ENCODE measurements around the gene SETD4. TPM values are rescaled to one million over a fixed set of nuclear protein-coding genes. Genes with fewer than 3 reads are reported as not detected.

SETD4 gene
- total and polyA plus RNA-seq, 2 donors (not counting 1 experiment from before 2014, with no cell fraction given) = 15.1 to 48.5 TPM

DNA sequence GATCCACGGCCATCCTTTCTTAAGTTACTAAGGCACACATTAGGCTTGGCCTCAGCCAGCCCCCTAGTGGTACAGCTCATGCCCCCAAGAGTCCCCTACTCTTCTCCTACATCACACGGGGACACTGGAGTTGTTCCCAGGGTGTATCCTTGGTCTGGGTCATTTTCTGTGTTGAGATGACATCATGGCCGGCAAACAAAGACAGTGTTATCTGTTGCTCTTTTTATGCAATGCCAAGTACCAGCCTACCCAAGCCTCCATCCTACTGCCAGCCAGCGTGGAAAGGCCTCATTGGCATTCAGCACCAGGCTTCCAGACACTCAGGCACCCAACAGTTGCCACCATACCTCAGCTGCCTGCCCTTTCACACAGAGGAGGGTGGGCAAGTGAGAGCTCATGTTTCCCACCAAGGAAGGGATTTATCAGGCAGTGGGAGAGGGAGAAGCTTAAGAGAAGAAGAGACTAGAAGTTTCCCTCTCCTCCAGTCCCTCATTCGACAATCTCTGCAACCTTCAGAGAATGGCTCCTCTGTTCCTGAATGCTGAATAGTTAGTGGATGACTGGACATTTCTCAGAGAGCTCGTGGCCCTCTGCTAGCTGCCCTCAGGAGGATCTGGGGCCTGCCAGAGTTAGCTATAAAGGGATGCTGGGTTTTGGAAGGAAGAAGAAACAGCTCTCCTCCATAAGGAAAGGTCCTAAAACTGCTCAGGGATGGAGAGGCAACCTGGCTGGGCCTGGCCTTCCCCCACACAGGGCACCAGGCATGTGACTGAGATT lies 27.2 kb upstream of the SETD4 start:
- CTCF ChIA-PET = interaction anchor here (0.9 to 2.3 kb wide), 2 partner anchors 11 to 25 kb away, joined by 3 to 10 read pairs; no protein-coding TSS in a partner anchor

DNA sequence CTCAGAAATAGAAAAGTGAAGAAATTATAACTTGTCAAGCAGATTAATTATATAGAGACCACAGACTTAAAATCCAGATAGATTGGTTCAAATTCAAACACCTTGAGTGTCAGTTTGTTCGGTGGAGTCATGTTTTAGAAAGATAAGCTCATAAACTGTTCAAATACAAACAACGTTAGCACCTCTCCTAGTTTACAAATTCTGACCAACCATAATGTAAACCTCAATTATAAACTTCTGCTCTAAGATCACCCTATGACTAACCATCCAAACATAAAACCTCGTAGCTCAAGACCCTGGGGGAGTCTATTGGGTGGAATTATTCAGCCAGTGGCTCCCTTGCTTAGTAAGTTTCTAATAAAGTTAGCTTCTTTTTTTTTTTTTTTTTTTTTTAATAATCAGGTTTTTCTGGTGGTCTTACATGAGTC lies 21.9 kb upstream of the SETD4 start:
- peaks cover 24% of the 10 kb centered on the region for H3K4me1 Mint-ChIP-seq
- Histone ChIP-seq H3K4me2 (replicated peaks; ENCODE audit: low read depth, low read length, poor library complexity, severe bottlenecking) (no peak overlapping the region), H3K79me2 (ENCODE audit: control insufficient read depth, insufficient read depth, low read length) (no peaks in the 10 kb centered on the region), H3K4me3 (ENCODE audit: control extremely low read depth in 1 of 5, extremely low read depth in 1 of 5, insufficient read depth in 1 of 5, low read depth in 2 of 5, low read length in 4 of 5) (no peak overlapping the region), H3K9me3 (ENCODE audit: control extremely low read depth in 1 of 3, control insufficient read depth in 2 of 3, insufficient read depth in 1 of 3, low read length in 2 of 3) (peaks cover 0 to 3% (median 0%) of the 10 kb centered on the region in 3 donors), H4K20me1 (ENCODE audit: control insufficient read depth, insufficient read depth, low read length, poor library complexity, severe bottlenecking) (no peaks in the 10 kb centered on the region), H3K9ac (ENCODE audit: low read length) (no peak overlapping the region), H3K27me3 (replicated peaks in 1 of 4; ENCODE audit: control extremely low read depth in 1 of 4, control insufficient read depth in 3 of 4, insufficient read depth in 4 of 4, low read length in 3 of 4) (no peaks in the 10 kb centered on the region), H3K27ac (ENCODE audit: low read length in 2 of 2) (no peak overlapping the region), H2AFZ (ENCODE audit: insufficient read depth, low read depth, low read length, poor library complexity, severe bottlenecking) (no peak overlapping the region), H3K4me1 (ENCODE audit: control insufficient read depth in 2 of 2, insufficient read depth in 2 of 2, low read length in 2 of 2) (peaks cover 20 to 23% of the 10 kb centered on the region in 2 donors), H3K36me3 (replicated peaks in 1 of 2; ENCODE audit: control extremely low read depth in 1 of 2, control insufficient read depth in 1 of 2, extremely low read depth in 1 of 2, insufficient read depth in 2 of 2, low read length in 1 of 2) (no peaks in the 10 kb centered on the region)
- TF ChIP-seq, protein P1, sequence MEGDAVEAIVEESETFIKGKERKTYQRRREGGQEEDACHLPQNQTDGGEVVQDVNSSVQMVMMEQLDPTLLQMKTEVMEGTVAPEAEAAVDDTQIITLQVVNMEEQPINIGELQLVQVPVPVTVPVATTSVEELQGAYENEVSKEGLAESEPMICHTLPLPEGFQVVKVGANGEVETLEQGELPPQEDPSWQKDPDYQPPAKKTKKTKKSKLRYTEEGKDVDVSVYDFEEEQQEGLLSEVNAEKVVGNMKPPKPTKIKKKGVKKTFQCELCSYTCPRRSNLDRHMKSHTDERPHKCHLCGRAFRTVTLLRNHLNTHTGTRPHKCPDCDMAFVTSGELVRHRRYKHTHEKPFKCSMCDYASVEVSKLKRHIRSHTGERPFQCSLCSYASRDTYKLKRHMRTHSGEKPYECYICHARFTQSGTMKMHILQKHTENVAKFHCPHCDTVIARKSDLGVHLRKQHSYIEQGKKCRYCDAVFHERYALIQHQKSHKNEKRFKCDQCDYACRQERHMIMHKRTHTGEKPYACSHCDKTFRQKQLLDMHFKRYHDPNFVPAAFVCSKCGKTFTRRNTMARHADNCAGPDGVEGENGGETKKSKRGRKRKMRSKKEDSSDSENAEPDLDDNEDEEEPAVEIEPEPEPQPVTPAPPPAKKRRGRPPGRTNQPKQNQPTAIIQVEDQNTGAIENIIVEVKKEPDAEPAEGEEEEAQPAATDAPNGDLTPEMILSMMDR (IDR thresholded peaks at IDR 0.05) = no peak
- no peak for TF ChIP-seq EZH2 (IDR thresholded peaks at IDR 0.05; ENCODE audit: borderline replicate concordance, insufficient read depth, low read depth, low read length, poor library complexity, severe bottlenecking)
- ATAC-seq (ENCODE audit: low read depth) (no peak), DNase-seq (no peak)
- ChIA-PET CTCF (interaction anchor here (0.9 to 1.8 kb wide), 5 partner anchors 13 to 43 kb away, joined by 3 to 4 read pairs (median 3); partner anchors contain the start of gene SETD4), POLR2A (no interaction called here)
- H3K27me3 Mint-ChIP-seq = no peaks in the 10 kb centered on the region
- intact Hi-C loops (cut with micrococcal nuclease) = no loop called here
- no peak overlapping the region for H3K4me3 Mint-ChIP-seq
- H3K27ac Mint-ChIP-seq = no peak overlapping the region
- WGBS (ENCODE audit: insufficient coverage) = no CpG with 5 or more reads among the region's 3 CpGs
- no peaks in the 10 kb centered on the region for H3K9me3 Mint-ChIP-seq (ENCODE audit: insufficient read depth)

More for the DNA sequence above, 27.2 kb upstream of the SETD4 start:
- Histone ChIP-seq H3K9ac (ENCODE audit: low read length) (no peak overlapping the region), H4K20me1 (ENCODE audit: control insufficient read depth, insufficient read depth, low read length, poor library complexity, severe bottlenecking) (no peaks in the 10 kb centered on the region), H3K4me3 (ENCODE audit: control extremely low read depth in 1 of 5, extremely low read depth in 1 of 5, insufficient read depth in 1 of 5, low read depth in 2 of 5, low read length in 4 of 5) (no peak overlapping the region), H3K27ac (ENCODE audit: low read length in 2 of 2) (no peak overlapping the region), H3K36me3 (replicated peaks in 1 of 2; ENCODE audit: control extremely low read depth in 1 of 2, control insufficient read depth in 1 of 2, extremely low read depth in 1 of 2, insufficient read depth in 2 of 2, low read length in 1 of 2) (no peaks in the 10 kb centered on the region), H3K79me2 (ENCODE audit: control insufficient read depth, insufficient read depth, low read length) (no peaks in the 10 kb centered on the region), H3K27me3 (replicated peaks in 1 of 4; ENCODE audit: control extremely low read depth in 1 of 4, control insufficient read depth in 3 of 4, insufficient read depth in 4 of 4, low read length in 3 of 4) (no peaks in the 10 kb centered on the region), H3K9me3 (ENCODE audit: control extremely low read depth in 1 of 3, control insufficient read depth in 2 of 3, insufficient read depth in 1 of 3, low read length in 2 of 3) (peaks cover 0 to 2% (median under 1%) of the 10 kb centered on the region in 3 donors), H3K4me1 (ENCODE audit: control insufficient read depth in 2 of 2, insufficient read depth in 2 of 2, low read length in 2 of 2) (no peaks in the 10 kb centered on the region), H3K4me2 (replicated peaks; ENCODE audit: low read depth, low read length, poor library complexity, severe bottlenecking) (no peak overlapping the region), H2AFZ (ENCODE audit: insufficient read depth, low read depth, low read length, poor library complexity, severe bottlenecking) (no peak overlapping the region)
- POLR2A ChIA-PET = no interaction called here
- ATAC-seq (ENCODE audit: low read depth) (no peak), DNase-seq (no peak)
- TF ChIP-seq, protein P1 (IDR thresholded peaks at IDR 0.05) = no peak
- TF ChIP-seq EZH2 (IDR thresholded peaks at IDR 0.05; ENCODE audit: borderline replicate concordance, insufficient read depth, low read depth, low read length, poor library complexity, severe bottlenecking) = no peak
- no peaks in the 10 kb centered on the region for H3K9me3 Mint-ChIP-seq (ENCODE audit: insufficient read depth)
- H3K27ac Mint-ChIP-seq = no peak overlapping the region
- H3K27me3 Mint-ChIP-seq = no peaks in the 10 kb centered on the region
- intact Hi-C loops (cut with micrococcal nuclease) = no loop called here
- H3K4me1 Mint-ChIP-seq = no peaks in the 10 kb centered on the region
- 87% methylated on average over 3 of the region's 6 CpGs for WGBS (ENCODE audit: insufficient coverage)
- H3K4me3 Mint-ChIP-seq = no peak overlapping the region
